Pulmonary artery endothelial cell (primary cell): ENCODE measurements around the gene RAX. TPM values are rescaled to one million over a fixed set of nuclear protein-coding genes. Genes with fewer than 3 reads are reported as not detected.

Experiments used
- DNase-seq: peaks from one replicate; pipeline ENCODE4 v3.0.0-alpha.2; 2011; ENCODE audit warnings: low read depth, low spot score
- total RNA-seq: library from RNA; depleted of rRNA; stranded (reverse); fragments of >200 nt; gene quantifications from 2 replicates; pipeline ENCODE4 v1.2.3, GENCODE V29; 2014

RAX gene
- not detected in 2 replicates for total RNA-seq

- no peak for DNase-seq
Observed at GRCh38 chr18:59272891-59273758, at the start of gene RAX. RAX (minus strand) TSS chr18:59273454; CDS start chr18:59273206, 248 bp downstream.

- DNase-seq: no peak
Observed at GRCh38 chr18:59318460-59319050, 45.3 kb upstream of the RAX start, which contains the start of gene CPLX4. CPLX4 (minus strand) TSS chr18:59318649; CDS start chr18:59318462, 187 bp downstream.

- DNase-seq: no peak
Observed at GRCh38 chr18:59311631-59312030, 38.4 kb upstream of the RAX start.

GRCh38 chr18:59308938-59309260 is 35.6 kb upstream of the RAX start:
- DNase-seq: no peak

- no peak for DNase-seq
Observed at GRCh38 chr18:59308248-59308937, 35.1 kb upstream of the RAX start.

- DNase-seq: no peak
Observed at GRCh38 chr18:59306640-59307039, 33.4 kb upstream of the RAX start.

GRCh38 chr18:59305295-59305694 is 32.0 kb upstream of the RAX start:
- DNase-seq: no peak

GRCh38 chr18:59303656-59304195 is 30.5 kb upstream of the RAX start:
- DNase-seq: no peak

GRCh38 chr18:59303006-59303405 is 29.8 kb upstream of the RAX start:
- DNase-seq: no peak

GRCh38 chr18:59301929-59302328 is 28.7 kb upstream of the RAX start:
- no peak for DNase-seq

- no peak for DNase-seq
Observed at GRCh38 chr18:59300676-59301285, 27.5 kb upstream of the RAX start.

GRCh38 chr18:59298871-59299270 is 25.6 kb upstream of the RAX start:
- no peak for DNase-seq

GRCh38 chr18:59293317-59293716 is 20.1 kb upstream of the RAX start:
- DNase-seq: no peak

GRCh38 chr18:59286341-59286740 is 13.1 kb upstream of the RAX start:
- DNase-seq: no peak

GRCh38 chr18:59282341-59282740 is 9.1 kb upstream of the RAX start:
- DNase-seq: no peak

- DNase-seq: no peak
Observed at GRCh38 chr18:59279722-59280121, 6.5 kb upstream of the RAX start.

- no peak for DNase-seq
Observed at GRCh38 chr18:59279193-59279592, 5.9 kb upstream of the RAX start.

GRCh38 chr18:59278793-59279192 is 5.5 kb upstream of the RAX start:
- DNase-seq: no peak

- no peak for DNase-seq
Observed at GRCh38 chr18:59276047-59276446, 2.8 kb upstream of the RAX start.

GRCh38 chr18:59275406-59275949 is 2.2 kb upstream of the RAX start:
- no peak for DNase-seq

GRCh38 chr18:59274533-59274928 is 1.3 kb upstream of the RAX start:
- no peak for DNase-seq
